ENCODE data around the gene STAB2.
"Not testable (repeated sequence)": the region's sequence is repeated elsewhere in the genome, so short reads cannot be mapped to it uniquely, and the experiment has no call there.

Gene STAB2

DNA sequence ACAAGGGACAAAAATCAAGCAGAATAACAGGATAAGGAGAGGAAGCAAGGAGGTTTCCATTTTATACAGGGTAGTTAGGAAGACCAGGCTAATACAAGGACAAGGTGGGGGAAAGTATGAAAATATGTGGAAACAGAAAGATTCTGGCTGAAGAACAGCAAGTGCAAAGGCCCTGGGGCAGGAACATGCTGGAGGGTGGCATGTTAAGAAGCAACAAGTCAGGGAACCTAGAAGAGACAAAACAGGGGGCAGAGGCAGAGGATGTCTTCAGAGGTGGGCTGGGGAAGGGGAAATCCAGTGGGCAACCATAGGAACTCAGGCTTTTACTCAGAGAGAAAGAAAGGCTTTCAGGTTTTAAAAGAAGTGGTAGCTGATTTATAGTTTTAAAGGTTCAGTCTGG lies 199.1 kb downstream of the STAB2 start:
- DNase-seq = no peak

DNA sequence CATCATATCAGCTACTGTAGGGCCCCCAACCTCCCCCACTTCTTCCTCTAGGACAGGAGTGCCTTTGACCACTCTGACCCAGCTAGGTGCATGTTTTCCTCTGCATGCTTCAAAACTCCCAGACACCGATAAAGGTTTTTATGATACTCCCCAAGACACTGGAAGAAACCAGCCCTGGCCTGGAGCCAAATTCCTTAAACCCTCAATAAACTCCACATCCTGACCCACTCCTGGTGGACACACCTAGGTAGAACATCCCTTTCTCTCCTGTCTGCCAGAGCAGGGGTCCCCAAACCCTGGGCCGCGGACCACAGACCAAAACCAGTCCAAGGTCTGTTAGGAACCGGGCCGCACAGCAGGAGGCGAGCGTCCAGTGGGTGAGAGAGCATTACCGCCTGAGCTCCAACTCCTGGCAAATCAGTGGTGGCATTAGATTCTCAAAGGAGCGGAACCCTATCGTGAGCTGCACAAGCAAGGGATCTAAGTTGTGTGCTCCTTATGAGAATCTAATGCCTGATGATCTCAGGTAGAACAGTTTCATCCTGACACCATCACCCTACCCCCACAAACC lies 204.4 kb downstream of the STAB2 start:
- no peak for DNase-seq

DNA sequence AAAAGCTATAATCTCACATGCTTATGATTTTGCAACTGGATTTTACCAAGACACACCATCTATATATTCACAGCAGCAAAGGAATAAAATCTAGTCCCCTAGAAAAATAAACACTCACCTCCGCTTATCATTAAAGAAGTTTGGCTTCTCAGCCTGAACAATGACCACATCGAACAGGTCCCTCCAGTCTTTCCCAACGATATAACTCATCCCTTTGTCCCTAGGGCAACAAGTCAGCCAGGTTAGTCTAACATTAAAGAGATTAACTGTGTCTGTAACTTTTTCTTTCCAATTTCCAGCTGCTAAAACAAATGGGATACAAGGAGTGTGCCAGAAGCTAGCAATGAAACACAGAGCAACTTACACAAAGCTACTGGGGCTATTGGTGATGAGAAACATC lies 206.0 kb downstream of the STAB2 start:
- DNase-seq = no peak

DNA sequence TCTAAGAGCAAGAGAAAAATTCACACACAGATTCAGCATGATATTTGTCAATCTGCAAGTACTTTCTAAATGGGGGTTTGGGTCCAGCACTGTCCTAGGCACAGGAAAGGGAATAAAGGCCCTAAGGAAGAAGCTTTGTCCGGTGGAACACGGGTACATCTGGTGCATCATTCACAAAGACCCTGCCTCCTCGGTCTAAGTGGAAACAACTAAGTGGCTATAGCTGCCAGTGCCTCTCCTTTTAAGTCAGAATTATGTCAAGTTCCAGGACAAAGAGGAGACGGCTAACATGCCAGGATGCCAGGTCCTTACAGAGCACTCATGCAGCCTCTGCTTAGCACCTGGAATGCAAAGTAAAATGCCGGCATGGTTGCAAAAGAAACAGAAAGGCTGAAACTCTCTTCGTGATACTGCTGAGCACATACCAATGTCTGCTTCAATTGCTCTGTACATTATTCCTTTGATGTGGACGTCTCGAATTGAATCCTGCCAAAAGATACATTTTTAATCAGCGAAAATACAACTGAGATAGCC lies 206.5 kb downstream of the STAB2 start:
- no peak for DNase-seq

DNA sequence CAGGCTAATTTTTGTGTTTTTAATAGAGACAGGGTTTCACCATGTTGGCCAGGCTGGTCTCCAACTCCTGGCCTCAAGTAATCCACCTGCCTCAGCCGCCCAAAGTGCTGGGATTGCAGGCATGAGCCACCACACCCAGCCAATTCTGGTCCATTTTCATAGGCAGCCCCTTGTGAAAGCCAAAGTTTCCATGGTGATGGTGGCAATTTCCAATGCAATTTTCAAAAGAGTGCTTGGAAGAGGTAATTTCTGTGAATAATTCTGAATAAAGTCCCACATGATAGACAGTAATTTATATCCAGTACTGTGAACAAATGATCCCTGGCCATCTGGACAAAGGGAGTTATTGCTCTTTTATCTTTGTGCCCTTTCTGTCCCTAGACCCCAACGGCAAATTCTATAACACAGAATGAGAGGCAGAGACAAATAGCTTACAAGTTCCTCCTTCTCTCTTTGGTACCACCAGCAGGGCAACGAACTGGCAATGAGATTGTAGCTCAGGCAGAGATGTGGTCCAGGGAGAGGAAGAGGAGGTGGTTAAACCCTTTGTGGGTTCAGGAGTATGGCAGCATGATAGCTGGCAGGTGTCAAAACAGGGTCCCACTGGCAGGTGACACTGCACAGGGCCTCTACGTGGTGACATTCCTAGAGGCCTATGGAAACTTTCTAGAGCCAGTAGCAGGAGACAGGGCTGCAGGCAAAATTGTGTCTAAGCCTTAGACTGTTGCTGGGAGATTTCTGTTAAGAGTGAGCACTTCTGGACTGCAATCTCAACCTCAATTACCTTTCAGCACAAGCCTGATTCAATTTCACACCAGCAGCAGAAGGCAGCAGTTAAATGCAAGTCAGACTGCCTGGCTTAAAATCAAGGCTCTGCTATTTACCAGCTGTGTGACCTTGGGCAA lies 207.5 kb downstream of the STAB2 start:
- peak in 1 of 5 experiments; percentile 18 for DNase-seq

DNA sequence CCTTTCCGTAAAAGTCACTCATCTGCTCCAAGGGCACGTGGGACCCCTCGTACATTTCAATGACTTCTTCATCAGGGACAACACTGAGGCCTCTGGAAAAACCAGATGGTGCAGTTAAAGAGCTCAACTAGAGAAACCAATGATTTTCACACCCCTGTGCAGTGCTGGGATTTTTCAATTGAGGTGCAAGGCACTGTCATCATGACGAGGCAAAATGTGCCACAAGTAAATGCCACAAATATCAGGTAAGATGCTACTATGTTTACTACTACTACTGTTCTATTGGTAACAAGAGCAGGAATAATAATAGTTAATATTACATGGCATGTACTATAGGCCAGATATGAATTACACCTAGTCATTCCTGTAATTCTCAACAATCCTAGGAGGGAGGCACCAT lies 211.5 kb downstream of the STAB2 start:
- DNase-seq = no peak

DNA sequence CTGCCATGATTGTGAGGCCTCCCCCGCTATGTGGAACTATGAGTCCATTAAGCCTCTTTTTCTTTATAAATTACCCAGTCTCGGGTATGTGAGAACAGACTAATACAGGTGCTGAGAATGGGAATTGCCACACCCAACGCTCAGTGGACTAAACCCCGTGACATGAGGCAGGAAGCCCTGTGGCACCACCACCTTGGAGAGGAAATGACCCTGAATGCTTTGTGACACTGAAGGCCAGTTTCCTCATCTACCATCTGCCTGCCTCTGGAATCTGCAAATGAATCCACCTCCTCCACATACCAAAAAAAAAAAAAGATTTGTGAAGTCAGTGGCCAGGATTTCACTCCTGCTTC lies 212.4 kb downstream of the STAB2 start:
- DNase-seq = no peak

DNA sequence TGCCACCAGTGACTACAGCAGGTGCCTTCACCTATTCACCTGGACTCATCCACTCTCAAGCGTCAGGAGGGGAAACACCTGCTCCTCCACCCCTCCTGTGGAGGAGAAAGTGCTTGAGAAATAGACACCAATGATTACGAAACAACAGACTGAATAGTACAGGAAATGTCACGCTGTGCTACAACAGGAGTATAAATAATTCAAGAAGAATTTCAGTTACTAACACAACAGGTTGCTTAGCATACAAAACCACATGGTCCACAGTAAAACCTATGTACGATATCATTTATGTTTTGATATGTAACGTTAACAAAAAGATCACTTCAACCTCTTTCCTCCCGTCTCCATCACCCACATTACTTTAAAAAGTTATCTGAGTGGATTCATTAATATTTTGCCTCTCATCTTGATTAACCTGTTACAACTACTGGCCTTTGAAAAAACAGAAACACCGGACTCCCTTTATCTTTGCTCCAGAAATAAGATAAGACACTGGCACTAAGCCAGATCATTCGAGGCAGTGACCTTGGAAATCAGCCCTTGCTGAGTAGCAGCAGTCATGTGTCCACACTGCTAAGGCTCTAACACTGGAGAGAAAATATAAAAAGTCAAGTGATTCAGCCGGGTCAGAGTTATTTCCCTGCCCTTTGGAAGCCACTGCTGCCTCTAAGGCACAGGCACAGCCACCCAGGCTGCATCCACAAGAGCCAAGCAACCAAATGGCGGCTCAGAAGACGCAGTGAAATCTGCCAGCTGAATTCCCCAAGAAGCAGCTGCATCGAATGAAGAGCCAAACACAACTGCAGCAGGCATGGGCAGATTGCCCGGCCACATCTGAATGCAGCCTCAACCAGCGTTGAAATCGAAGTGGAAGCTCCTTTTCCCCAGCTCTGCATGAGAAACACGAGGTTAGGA lies 213.0 kb downstream of the STAB2 start:
- DNase-seq = no peak

DNA sequence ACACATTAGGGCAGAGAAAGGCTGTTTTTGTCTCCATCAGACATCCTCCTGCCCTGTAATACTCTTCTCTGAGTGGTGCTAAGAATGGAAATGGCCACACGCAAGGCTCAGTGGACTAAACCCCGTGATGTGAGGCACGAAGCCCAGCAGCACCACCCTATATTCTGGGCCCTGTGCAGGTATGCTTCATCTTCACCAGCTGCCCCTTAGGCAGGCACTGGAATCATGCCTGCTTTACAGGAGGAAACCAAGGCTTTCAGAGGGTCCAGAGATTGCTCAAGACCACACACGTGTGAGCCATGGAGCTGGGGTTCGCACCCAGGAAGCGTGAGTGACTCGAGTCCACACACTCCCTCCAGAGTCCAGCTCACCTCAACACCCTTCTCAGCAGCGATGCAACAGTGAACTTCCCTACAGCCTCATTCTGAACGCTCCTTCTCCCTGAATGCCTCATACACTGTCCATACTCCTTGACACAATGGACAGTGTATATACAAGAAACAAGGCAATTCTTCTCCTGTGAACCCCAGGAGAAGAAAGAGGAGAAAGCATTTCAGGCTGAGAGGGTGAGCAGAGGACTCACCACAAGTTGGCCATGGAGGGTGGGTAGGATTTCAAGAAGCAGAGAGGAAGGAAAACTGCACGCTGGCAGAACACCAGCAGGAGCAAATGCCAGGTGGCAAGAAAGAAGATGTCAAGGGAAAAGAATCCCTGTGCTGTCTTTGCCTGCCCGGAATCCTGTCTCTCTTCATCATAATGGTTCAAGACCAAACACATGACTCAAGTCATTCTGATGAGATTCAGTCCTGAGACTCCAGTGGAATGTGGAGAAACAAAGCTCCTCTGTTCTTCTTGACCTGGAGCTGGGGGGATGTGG lies 214.9 kb downstream of the STAB2 start:
- DNase-seq = no peak

DNA sequence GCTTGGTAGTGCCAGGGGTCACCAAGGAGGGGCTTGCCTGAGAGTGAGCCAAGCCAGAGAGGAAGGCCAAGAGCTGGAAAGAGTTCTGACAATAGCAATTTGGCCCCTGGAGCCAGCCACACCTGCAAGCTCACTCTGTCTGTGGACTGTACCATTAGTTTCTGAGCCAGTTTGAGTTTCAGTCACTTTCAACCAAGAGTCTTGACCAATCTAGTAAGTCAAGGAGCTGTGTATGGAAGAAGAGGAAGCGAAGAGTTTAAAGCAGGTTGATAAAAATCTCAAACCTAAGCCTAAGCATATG lies 215.5 kb downstream of the STAB2 start:
- no peak for DNase-seq

DNA sequence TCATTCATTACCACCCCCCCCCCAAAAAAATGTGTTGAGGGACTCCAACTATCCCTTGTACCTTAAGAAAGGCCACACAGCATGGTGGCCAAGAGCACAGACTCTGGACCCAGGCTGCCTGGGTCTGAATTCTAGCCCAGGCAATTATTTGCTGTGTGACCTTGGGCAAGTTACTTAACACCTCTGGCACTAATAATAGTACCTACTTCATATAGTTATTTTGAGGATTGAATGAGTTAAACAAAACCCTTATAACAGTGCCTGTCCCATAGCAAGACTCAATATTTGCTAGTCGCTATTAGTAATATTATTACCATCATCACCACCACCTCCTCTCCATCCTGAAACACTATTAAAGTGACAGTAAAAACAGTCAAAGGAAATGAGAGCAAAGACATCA lies 216.8 kb downstream of the STAB2 start:
- no peak for DNase-seq

DNA sequence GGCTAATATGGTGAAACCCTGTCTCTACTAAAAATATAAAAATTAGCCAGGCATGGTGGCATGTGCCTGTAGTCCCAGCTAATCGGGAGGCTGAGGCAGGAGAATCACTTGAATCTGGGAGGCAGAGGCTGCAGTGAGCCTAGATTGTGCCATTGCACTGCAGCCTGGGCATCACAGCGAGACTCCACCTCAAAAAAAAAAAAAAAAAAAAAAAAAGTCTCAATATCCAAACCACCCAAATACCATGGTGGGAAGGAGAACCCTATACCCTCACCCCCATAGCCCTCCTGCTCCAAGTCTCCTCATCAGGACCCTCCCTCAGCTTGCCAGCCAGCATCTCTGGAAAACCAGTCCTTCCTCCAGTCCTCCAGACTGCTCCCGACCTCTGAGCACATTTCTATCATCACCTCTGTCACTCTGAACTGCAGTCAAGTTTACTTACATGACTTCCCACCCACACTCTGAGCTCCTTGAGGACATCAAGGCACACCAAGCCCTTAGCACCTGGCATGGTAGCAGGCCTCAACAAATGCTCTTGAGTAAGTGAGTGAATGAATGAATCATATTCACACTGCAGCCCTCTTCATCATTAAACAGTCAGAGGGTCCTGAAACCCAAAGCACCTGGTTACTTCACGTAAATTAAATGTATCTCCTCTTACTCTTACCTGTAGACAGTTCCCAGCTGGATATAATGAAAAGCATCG lies 218.7 kb downstream of the STAB2 start:
- DNase-seq = no peak

DNA sequence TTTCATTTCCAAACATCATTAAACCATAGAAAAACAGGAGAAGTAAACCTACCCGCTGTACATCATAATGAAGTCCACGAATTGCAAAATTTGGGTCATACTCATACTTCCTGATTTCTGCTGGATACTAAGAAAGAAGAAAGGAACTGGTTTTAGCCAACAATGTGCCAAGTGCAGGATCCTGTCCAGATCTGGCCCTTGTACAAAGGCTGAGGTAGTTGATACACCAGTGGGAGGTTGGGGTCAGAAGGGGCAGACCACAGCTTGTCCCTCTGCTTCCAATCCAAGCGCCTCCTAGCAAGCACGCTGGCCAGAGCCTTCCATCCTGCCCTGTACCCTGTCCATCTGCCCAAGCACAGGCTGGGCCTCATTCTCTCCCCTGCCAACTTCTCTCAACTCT lies 219.7 kb downstream of the STAB2 start:
- no peak for DNase-seq

DNA sequence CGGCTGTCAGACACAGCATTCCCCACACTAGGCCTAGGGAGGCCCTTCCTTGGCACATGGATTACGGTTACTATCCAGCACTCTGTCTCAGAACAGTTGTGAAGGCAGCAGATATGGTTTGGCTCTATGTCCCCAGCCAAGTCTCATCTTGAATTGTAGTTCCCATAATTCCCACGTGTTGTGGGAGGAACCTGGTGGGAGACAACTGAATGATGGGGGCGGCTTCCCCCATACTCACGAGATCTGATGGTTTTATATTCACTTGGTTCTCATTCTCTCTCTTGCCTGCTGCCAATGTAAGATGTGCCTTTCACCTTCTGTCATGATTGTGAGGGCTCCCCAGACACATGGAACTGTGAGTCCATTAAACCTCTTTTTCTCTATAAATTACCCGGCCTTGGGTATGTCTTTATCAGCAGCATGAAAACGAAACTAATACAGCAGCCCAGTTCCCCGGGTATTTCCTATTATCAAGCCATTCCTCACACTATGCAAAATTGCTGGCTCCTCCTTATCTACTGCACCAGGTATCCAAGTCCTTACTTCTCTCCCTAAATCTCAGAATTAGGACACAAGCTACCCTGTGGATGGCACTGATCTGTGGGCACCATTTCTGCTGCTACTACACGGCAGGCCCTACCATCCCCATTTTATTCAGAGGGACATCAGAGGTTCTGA lies 220.6 kb downstream of the STAB2 start:
- no peak for DNase-seq

DNA sequence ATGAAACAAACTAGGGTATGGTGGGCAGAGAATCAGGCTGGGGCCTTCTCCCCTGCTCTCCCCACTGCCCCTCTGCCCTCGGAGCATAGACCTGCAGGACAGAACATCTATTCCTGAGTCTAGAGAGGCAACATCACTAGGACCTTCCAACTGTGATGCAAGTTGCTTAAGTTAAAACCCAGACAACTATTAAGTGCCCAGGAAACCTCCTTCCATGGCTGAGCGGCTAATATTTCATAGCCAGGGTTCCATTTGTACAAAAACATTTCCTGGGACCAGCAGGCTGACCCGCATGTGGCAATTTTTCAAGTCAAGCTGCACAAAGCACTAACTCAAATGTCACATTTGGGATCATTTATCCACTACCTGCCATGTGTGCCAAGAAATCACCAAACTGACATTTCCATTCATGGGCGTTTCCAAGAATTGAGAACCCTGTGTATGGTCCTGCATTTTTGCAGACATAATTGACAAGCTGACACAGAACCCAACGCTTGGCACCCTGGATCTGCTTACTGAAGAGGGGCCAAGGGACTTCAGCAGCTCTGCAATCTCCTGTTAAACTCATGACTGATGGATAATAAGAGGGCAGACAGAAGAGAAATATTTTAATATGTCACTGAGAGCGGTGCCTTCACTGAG lies 221.3 kb downstream of the STAB2 start:
- DNase-seq = no peak

DNA sequence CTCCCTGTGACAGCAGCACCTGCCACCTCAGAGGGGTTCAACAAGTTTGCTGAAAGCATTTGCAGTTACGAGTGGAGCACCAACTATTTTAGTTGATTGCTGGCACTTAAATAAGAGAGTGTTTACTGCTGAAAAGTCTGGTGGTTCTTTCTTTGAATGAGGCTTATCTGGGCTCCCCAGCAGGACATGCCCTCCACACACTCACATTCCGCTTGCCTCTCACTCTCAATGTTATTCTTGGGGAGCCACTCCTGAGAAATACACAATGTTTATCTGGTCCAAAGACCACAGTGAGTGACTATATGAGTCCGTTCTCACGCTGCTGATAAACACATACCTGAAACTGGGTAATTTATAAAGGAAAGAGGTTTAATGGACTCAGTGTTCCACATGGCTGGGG lies 222.1 kb downstream of the STAB2 start:
- no peak for DNase-seq

DNA sequence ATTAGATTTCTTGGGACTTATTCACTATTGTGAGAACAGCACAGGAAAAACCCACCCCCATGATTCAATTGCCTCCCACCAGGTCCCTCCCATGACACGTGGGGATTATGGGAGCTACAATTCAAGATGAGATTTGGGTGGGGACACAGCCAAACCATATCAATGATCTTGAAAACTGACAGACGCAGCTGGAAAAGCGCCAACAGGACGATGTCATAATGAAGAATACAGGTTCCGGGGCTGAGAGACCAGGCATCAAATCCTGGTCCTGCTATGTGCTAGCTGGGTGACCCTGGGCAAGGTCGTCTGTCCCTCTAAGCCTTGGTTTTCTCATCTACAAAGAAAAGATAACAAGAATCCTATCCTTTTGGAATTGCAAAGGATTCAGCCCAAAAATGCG lies 222.6 kb downstream of the STAB2 start:
- not testable (repeated sequence) for DNase-seq

DNA sequence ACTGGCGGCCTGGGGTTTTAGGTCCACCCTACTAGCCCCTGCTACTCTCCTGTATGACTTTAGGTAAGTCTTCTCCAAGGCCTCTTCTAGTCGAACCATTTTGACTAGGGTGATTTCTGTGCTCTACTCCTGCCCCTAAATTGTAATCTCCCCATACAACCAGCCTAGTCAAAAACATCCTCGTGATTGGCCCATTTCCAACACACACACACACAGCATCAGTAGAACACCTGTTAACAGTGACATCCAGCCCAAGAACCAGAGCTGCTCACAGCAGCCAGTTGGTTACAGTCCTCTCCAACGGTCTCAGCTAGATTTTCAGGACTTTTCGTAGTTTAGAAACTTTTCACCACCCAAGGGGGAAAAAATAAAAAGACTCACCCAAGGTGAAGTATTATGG lies 223.0 kb downstream of the STAB2 start:
- DNase-seq = no peak

DNA sequence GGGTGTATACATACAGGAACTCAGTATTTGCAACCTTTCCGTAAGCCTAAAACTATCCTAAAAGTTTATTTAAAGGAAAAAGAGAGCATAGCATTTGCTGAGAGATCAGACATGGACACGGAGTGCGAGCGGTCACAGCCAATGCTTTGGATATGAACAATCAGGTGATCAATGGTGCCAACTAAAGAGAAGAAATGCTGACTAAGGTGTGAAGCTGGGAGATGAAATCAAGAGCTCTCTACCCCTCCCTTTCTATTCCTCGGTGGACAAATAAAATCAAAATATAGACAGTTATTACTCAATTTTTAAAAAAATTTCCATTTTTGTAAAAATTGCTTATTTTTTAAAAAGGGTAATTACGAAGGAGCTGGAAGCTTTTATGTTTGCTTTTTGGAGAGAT lies 224.7 kb downstream of the STAB2 start:
- no peak for DNase-seq

DNA sequence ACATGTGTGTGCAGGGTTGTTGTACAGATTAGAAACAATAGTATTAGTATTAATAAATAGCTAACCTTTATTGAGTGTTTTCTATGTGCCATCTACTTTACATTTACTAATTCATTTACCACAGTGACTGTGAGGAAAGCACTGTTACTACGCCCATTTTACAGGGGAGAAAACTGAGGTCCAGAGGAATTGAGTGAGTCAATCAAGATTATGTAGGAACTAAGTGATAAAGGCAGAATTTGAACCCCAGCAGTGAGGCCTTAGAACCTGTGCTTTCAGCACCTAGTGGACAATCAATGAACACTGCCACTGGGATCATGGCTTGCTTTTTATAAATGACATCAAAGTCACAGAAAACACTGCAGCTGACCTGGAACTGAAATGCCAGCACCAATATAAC lies 225.7 kb downstream of the STAB2 start:
- DNase-seq = no peak

DNA sequence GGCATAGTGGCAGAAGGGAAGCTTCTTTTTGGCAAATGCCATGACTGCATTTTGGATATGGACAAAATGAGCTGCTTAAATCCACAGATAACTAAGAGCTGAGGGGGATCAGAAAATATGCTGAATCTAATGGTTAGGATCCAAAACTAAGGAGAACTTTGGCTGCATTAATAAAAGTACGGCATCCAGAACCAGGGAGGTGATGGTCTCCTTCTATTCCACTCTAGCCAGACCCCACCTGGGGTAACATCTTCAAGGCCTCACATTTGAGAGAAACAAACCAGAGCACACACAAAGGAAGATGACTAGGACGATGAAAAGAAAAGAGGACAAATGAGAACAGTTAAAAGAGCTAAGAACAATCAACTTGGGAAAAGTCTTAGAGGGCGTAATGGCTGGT lies 226.4 kb downstream of the STAB2 start:
- no peak for DNase-seq
